HG02973 (cell line): ENCODE results near the gene ZNF23.

Experiments
- ATAC-seq: cut with Tn5 transposase; IDR thresholded peaks from one replicate; pipeline ENCODE4 v1.9.1; 2021; ENCODE audit warnings: moderate library complexity; ENCODE audit not compliant: unreplicated experiment

The ZNF23 gene

DNA sequence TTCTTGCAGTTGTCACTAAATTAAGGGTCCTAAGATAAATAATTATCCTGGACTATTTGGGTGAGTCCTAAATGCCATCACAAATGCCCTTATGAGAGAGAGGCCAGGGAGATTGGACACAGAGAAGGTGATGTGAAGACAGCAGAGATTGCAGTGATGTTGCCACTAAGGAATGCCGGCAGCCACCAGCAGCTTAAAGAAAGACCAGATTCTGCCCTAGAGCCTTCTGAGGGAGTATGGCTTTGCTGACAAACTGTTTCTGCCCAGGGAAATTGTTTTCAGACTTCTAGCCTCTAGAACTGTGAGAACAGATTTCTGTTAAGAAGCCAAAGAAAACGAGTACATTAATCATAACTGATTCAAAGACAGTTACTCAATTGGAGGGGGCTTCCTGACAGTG is 10.0 kb upstream of the ZNF23 start:
- no peak for ATAC-seq

DNA sequence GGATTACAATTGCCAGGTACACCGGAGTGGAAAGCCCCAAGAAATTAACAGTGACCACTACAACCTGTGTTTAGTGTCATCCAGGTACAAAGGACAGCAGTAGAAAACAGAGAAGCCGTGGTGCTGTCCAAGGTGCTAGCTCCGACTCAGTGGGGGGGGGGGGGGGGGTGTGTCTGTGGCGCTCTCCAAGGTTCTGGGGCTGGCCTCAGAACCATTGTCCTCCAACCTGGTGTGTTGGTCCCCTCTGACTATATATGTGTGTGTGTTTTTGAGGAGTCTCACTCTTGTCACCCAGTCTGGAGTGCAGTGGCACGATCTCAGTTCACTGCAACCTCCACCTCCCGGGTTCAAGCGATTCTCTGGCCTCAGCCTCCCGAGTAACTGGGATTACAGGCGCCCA is 5.8 kb upstream of the ZNF23 start:
- ATAC-seq: no peak

DNA sequence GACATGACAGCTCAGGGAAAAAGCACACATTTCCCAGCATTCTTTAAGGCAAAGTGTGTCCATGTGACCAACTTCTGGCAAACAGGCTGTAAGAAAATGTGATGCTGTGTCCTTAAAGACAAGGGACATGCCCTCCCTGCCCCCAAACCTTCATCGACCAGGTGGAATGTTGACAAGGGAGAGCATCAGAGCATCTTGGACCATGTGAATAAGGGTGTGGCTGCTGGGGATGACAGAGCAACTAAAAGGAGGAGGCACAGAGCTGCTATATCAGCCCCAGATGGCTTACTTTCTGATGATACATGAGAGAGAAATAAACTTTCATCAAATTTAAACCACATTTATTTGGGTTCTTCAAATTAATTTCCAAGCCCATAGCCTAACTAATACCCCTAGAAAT is 2.2 kb upstream of the ZNF23 start:
- ATAC-seq: no peak

DNA sequence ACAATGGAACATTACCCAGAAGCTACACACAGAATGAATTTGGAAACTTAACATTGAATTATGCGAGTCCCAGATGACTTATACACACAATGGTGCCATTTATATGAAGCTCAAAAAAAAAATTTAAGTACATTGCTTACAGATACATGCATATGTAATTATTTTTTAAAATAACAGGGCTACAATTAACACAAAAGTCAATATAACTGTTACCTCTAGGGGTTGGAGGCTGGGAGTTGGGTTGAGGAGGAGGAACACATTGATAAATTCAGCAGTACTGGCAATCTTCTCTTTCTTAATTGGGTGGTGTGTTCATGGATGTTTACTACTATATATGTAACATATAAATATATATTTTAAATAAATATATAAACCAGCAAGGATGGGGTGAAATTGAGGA is 1.1 kb downstream of the ZNF23 start:
- ATAC-seq: no peak

DNA sequence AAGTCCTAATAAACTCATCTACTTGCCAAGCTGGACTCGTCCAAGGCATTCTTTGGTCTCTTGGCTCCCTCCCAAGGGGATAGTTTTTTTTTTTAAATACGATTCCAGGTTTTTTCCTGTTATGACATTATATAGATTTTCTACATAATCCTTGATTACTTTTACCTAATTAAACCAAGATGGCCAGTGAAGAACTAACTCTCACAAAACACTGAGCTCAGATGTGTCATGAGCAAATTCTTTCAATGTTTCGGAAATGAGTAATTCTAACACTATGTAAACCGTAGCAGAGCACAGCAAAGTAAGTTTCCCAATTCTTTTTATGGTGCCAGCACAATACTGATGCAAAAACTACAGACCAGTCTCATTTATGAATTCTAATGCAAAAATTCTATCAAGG is 1.8 kb downstream of the ZNF23 start:
- no peak for ATAC-seq

DNA sequence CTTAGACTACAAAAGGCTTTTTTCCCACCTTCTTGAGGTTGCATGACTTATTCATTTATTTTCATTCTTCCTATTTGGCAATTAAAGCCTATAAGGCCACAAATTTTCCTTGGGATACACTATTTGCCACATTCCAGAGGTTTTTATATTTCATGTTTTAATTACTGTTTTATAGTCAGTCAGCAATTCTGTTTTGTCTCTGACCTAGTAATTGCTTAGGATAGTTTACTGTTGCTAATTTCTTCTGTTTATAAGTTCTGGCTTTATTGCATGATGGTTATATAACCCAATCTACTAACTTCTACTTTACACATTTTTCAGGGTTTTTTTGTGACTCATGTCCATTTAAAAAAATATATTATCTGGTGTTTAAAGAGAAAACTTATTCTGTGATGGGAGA is 2.5 kb downstream of the ZNF23 start:
- no peak for ATAC-seq

DNA sequence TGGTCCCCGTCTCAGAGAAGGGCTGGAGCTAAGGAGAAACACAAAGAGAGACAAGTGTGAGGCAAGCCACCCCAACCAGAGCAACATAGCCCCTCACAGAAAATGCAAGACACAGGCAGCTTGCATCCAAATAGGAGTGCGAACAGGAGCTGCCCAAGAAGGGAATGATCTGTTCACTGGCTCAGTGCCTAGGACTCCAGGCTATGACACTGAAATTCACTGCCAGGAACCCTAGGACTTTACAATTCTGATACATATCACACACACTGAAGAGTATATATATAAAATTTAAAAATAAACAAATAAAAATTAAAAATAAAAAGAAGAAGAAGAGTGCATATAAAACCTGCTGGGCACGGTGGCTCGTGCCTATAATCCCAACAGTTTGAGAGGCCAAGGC is 5.2 kb downstream of the ZNF23 start:
- no peak for ATAC-seq

DNA sequence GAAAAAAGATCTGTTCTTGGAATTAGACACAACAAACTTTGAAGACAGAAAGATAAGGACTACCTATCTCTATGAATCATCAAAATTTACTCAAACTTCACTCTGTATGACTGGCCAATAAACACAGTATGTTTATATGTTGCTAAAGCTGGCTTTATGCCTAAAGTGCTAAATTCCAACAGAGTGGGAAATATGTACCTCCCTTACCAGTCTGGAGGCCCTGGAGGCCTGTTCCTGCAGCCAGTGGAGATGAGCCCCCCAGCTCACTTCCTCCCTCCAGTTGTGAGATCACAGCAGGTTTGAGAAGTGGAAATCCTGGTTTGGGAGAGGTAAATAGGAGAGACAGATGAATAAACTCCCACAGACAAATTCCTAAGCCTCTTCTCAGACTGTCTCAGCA is 9.0 kb downstream of the ZNF23 start:
- ATAC-seq: no peak

DNA sequence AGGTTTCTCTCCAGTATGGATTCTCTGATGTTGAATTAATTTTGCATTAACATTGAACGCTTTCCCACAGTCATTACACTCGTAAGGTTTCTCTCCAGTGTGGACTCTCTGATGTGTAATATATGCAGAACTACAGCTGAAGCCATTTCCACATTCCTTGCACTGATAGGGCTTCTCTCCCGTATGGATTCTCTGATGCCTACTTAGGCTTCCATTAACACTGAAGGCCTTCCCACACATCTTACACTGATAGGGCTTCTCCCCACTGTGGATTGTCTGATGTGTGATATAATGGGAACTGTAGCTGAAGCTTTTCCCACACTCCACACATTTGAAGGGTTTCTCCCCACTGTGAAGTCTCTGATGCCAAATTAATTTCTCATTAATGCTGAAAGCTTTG is 13.0 kb downstream of the ZNF23 start:
- ATAC-seq: no peak

DNA sequence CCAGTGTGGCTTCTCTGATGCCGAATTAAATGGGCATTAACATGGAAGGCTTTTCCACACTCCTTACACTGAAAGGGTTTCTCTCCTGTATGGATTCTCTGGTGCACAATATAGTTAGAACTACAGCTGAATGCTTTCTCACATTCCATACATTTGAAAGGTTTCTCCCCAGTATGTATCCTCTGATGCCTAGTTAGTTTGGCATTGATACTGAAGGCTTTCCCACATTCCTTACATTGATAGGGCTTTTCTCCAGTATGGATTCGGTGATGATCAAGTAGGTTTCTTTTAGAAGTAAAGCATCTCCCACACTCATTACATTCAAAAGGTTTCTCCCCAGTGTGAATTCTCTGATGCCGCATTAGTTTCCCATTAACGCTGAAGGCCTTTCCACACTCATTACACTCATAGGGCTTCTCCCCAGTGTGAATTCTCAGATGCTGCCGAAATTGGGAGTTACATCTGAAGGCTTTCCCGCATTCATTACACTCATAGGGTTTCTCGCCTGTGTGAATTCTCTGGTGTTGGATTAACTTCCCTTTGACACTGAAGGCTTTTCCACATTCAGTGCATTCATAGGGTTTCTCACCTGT is 13.7 kb downstream of the ZNF23 start:
- no peak for ATAC-seq

DNA sequence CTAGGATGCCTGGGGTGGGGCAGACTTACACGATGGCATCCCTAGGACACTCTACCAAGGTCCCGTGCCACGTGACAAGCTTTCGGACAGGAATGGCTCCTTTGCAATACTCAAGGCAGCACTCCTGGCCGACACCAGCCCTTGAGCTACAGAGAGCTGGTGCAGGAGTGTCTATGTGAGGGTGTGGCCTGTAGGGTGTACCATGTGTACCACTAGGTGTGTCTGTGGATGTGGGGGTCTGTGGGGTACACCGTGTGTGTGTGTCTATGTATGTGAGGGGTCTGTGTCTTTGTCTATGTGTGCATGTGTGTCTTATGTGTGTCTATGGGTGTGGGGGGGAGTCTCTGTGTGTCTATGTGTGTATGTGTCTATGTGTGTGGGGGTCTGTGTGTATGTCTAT is 18.3 kb downstream of the ZNF23 start:
- no peak for ATAC-seq

DNA sequence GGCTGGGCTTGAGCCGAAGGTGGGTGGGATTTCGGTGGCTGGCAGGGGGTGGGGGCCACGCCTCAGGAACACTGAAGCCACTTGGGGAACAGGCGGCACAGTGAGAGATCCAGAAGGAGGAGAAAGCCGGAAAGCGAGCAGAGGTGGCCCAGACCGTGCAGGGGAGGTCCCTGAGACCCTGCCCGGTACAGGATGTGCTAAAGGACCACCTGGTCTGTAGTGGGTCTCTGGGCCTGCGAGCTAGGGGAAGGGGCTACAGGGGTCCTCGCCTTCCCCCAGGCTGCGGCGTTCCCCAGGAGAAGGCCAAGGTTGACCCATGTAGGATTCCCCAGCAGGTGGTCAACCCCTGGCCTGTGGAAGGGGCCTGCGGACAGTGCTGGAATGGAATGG is 20.0 kb downstream of the ZNF23 start, which contains the start of gene TLE7:
TLE7 (minus strand) TSS at position 4 of the 390 bp plus-strand sequence. CDS start 8,730 bp downstream, outside the sequence.
- ATAC-seq: no peak

DNA sequence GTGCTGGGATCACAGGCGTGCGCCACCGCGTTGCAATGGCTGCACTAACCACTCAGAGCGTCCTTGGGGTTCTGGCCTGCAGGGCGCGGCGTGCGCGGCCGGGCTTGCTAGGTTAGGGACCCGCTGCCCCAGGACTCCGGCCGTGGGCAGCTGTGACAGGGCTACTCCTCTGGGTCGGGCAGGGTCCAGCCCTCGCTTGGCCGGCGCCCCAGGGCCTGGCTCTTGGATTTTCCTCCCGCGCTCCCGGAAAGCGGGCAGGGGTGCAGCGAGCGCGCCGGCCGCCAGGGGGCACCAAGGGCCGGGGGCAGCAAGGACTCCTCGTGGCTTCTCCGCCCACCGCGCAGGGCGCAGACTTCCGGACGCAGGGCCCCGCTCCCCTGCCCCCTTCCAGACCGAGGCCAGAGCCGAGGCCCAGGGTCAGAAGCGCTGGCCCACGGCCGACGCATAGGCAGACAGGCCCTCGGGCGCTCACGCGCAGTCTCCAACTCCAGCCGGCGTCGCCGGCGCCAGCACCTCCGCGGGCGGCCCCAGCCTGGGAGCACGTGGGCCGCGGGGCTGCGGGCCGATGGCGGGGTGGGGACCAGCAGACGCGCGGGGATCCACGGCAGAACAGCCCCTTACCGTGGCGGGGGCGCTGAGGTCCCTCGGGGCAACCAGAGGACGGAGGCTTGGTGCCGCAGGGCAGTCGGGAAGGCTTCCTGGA is 20.5 kb downstream of the ZNF23 start:
- ATAC-seq: no peak

DNA sequence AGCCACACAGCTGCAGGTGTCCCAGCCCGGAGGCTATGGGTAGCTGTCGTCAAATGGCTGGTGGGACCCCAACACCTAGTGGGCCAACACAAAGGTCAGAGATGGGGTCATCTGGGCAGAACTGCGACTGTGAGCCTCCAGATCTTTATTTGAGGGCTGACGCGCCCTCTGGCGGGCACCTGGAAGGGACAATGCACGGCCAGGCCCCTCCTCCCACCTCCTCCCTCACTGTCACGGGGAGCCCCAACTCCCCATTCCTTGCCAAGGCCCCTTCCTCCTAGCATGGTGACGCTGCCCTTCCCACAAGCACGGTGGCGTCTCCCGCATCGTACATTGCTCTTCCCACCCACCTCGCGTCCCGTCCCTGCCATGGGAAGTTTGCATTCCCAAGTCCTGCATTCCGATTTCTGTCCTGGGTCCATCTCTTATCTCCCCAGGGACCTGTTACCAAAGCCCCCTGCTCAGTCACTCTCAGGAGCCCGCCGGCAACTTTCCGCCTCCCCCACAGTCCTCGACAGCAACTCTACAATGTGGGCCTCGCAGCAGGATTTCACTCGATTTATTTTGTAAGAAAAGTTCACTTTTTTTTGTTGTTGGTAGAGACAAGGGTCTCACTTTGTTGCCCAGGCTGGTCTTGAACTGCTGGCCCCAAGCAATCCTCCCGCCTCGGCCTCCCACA is 21.2 kb downstream of the ZNF23 start:
- no peak for ATAC-seq

DNA sequence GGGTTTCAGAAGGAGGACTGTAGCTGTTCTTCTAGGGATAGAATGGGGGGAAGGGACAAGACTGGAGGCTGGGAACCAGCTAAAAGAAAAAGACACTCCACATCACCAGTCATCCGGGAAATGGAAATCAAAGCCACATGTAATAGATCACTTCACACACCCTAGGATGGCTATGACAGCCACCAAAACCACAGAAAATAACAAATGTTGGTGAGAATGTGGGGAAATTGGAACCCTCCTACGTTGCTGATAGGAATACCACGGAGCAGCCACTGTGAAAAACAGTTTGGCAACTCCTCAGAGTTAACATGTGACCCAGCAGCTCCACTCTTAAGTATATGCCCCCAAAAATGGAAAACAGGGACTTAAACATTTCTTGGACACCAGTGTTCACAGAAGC is 22.5 kb downstream of the ZNF23 start:
- no peak for ATAC-seq

DNA sequence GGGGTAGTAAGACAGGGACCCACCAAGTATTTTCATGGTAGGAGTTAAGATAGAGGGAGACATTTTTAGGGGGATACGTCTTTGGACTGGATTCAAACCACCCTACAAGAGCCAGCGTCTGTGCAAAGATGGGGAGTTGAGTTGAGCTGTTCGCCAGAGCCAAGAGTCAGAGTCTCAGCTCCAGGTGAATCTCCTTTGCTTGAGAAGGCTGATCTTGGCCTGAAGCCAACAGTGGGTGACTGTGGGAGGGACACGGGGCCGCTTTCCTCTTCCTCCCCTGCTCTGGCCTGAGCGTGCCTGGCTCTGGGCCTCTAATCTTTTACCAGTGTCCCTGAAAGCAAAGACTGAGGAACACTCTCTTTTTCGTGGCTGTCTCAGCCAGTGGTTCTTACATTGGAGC is 25.6 kb downstream of the ZNF23 start:
- no peak for ATAC-seq

DNA sequence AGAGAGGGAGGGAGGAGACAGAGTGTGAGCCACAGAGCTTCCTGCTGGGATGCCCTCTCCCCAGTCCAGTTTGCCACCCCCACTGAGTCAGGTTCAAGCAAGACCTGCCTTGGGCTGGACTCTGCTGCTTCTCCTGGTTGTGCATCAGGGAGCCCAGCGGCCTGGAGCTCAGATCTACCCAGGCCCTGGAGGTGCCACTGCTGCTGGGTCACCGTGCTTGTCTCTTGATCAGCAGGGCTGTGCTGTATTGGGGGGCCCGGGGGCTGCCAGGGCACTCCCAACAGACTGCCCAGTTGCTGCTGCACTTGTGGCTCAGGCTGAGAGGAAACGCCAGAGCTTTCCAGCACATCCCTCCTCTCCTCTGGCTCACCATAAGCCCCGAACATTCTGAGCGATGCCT is 29.1 kb downstream of the ZNF23 start:
- no peak for ATAC-seq

DNA sequence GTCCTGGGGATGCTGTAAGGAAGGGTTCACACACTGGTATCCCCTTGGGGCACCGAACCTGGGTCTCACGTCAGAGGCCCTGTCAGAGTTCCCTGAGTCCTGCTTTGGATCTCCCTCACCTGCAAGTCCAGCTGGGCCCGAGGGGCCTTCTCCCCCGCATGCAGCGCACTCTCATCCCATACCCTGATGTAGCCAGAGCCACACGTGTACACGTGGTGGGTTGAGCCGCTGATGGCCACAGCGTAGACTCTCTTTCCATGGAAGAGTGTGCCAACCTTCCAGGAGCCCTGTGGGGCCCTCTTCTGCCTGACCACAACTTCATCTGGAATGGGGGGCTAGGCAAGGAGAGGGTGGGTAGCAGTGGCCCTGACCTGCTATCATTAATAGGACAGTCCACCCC is 30.1 kb downstream of the ZNF23 start:
- ATAC-seq: no peak

DNA sequence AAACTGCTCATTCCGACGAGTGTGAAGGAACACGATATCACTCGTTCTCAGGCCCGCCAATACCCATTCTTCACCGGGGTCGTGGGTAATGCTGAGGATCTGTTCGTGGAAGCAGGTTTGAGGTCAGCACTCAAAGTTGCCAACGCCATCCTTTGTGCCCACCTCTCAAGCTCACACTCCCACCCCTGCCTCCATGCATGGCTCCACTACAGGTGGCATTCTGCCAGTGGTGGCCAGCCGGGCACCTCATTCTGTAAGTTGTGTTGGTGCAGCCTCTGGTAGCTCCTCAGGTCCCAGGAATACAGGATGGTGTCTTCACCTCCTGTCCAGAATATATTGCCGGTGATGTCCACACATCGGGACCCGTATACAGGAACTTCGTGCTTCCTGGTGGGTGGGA is 30.9 kb downstream of the ZNF23 start:
- ATAC-seq: no peak

DNA sequence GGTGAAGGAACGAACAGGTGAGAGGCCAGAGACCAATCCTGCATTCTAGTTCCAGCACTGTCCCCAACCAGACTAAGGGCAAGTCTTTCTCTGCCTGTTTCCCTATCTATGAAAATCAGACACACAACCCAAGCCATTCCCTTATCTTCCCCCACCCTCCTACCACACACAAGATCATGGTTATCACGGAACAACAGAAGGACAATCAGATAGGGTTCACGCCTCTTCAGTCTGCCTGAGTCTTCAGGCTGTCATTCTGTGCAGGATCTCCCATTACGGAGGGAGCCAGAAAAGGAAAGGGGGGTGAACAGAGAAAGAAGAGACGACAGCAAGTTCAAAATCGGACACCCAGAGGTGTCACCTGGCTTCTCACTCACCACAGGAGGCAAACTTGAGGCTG is 31.3 kb downstream of the ZNF23 start:
- no peak for ATAC-seq

DNA sequence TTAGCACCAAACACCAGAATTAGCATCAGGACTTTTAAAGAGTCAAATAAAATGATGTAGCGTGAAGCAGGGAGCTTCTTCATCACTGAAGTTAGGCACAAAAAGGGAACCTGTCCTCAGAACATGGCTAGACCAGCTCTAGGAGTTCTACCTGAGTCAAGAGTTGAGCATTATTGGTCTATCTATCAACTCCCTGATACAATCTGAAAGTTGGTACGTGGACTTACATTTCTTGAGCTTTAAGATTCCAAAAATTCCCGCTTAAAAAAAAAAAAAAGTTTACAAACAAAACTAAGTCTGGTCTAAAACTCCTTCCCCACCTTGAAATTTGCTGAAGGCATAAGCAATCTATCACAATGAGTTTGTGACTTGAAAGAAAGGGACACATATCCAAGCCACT is 32.5 kb downstream of the ZNF23 start:
- ATAC-seq: no peak

DNA sequence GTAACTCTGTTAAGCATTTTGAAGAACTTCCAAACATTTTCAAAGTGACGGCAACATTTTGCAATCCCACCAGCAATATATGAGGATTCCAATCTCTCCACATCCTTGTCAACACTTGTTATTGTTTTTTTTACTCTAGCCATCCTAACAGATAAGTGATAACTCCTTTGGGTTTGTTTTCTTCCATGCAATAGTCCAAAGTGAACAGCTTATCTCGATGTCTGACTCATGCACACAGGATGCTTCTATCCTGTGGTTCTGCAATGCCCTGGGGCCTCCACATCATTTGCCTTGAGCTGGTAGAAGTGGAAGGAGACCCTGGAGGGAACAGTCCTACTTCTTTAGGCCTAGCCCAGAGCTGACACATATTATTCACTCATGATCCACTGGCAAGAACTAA is 33.2 kb downstream of the ZNF23 start:
- ATAC-seq: no peak
